ENCODE measurements around the gene NT5C2.
"Not testable (repeated sequence)": the region's sequence is repeated elsewhere in the genome, so short reads cannot be mapped to it uniquely, and the experiment has no call there.

The NT5C2 gene

GRCh38 chr10:103207643-103208042, 14.6 kb upstream of the NT5C2 start:
- not testable (repeated sequence) for H3K4me1 Mint-ChIP-seq (ENCODE audit: low read depth); DNase-seq; H3K36me3 Mint-ChIP-seq (ENCODE audit: low read depth); H3K27ac Mint-ChIP-seq; H3K27me3 Mint-ChIP-seq; H3K9me3 Mint-ChIP-seq; H3K4me3 Mint-ChIP-seq

GRCh38 chr10:103207141-103207540, 14.1 kb upstream of the NT5C2 start:
- H3K9me3 Mint-ChIP-seq: no peaks in the 10 kb centered on the region
- peaks cover 3% of the 10 kb centered on the region for H3K27me3 Mint-ChIP-seq
- H3K36me3 Mint-ChIP-seq (ENCODE audit: low read depth): no peaks in the 10 kb centered on the region
- H3K27ac Mint-ChIP-seq: no peak overlapping the region
- DNase-seq: no peak
- H3K4me3 Mint-ChIP-seq: no peak overlapping the region
- no peaks in the 10 kb centered on the region for H3K4me1 Mint-ChIP-seq (ENCODE audit: low read depth)

- H3K36me3 Mint-ChIP-seq (ENCODE audit: low read depth); DNase-seq; H3K4me3 Mint-ChIP-seq; H3K27me3 Mint-ChIP-seq; H3K4me1 Mint-ChIP-seq (ENCODE audit: low read depth); H3K27ac Mint-ChIP-seq; H3K9me3 Mint-ChIP-seq: not testable (repeated sequence)
Measured at GRCh38 chr10:103206715-103207114, 13.6 kb upstream of the NT5C2 start.

DNA sequence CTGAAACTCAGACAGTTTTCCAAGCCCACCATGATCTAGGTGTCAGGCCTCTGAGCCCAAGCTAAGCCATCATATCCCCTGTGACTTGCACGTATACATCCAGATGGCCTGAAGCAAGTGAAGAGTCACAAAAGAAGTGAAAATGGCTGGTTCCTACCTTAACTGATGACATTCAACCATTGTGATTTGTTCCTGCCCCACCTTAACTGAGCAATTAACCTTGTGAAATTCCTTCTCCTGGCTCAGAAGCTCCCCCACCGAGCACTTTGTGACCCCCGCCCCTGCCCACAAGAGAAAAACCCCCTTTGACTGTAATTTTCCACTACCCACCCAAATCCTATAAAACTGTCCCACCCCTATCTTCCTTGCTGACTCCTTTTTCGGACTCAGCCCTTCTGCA, 12.3 kb upstream of the NT5C2 start:
- not testable (repeated sequence) for H3K36me3 Mint-ChIP-seq (ENCODE audit: low read depth); H3K9me3 Mint-ChIP-seq; H3K27me3 Mint-ChIP-seq; H3K4me1 Mint-ChIP-seq (ENCODE audit: low read depth); H3K27ac Mint-ChIP-seq; H3K4me3 Mint-ChIP-seq; DNase-seq

DNA sequence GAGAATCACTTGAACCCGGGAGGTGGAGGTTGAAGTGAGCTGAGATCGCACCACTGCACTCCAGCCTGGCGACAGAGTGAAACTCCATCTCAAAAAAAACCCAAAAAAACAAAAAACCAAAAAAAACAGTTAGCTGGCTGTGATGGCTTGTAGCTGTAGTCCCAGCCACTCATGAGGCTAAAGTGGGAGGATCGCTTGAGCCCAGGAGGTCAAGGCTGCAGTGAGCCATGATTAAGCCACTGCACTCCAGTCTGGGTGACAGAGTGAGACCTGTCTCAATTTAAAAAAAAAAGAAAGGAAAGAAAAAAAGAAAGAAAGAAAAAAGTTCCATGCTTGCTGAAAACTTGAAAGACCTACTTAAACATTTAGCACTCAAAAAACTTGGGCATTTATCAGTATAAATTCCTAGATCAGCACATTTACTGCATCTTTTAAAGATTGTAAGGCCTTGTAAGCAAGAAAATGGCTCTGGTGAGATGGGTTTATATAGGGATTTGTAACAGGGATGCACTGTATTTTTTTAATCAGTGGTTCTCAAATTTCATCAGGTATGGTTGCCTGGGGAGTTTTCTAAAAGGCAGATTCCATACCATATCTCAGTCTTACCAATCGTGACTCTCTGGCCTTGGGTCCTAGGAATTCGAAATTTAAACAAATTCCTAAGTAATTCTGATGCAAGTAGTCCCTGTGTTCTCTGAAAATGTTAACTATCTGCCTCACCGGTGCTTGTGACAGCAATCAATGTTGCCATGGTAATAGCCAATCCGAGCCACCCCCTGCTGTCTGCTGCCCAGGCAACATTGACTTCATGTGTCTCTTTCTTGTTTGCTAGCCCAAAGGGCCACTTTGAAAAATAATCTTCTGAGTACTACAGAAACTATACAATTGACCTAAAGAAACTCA, 11.5 kb upstream of the NT5C2 start:
- Mint-ChIP-seq H3K27me3 (peaks cover 3% of the 10 kb centered on the region), H3K4me3 (no peak overlapping the region), H3K9me3 (no peaks in the 10 kb centered on the region), H3K27ac (no peak overlapping the region), H3K36me3 (ENCODE audit: low read depth) (no peaks in the 10 kb centered on the region), H3K4me1 (ENCODE audit: low read depth) (no peaks in the 10 kb centered on the region)
- DNase-seq: no peak

- Mint-ChIP-seq H3K9me3 (no peaks in the 10 kb centered on the region), H3K27ac (no peak overlapping the region), H3K36me3 (ENCODE audit: low read depth) (no peaks in the 10 kb centered on the region), H3K4me1 (ENCODE audit: low read depth) (no peaks in the 10 kb centered on the region), H3K27me3 (peaks cover 3% of the 10 kb centered on the region), H3K4me3 (no peak overlapping the region)
- DNase-seq: no peak
Measured at GRCh38 chr10:103203466-103203865, 10.4 kb upstream of the NT5C2 start.

- no peak for DNase-seq
- Mint-ChIP-seq H3K27ac (no peak overlapping the region), H3K4me3 (no peak overlapping the region), H3K9me3 (no peaks in the 10 kb centered on the region), H3K36me3 (ENCODE audit: low read depth) (no peaks in the 10 kb centered on the region), H3K4me1 (ENCODE audit: low read depth) (peaks cover 8% of the 10 kb centered on the region), H3K27me3 (peaks cover 3% of the 10 kb centered on the region)
Measured at GRCh38 chr10:103202319-103202718, 9.2 kb upstream of the NT5C2 start.

DNA sequence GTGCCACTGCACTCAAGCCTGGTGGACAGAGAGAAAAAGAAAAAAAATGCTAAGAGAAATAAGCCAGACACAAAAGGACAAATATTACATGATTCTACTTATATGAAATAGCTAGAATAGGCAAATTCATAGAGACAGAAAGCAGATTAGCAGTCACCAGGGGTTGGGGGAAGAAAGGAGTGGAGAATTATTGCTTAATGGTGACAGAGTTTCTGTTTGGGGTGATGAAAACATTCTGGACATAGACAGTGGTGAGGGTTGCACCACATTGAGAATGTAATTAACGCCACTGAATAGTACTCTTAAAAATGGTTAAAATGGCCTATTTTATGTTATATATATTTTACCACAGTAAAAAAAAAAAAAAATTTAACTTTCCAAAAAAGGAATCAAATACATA, 6.4 kb upstream of the NT5C2 start:
- DNase-seq: no peak
- H3K4me1 Mint-ChIP-seq (ENCODE audit: low read depth): peaks cover 18% of the 10 kb centered on the region
- no peak overlapping the region for H3K4me3 Mint-ChIP-seq
- H3K9me3 Mint-ChIP-seq: no peaks in the 10 kb centered on the region
- H3K27me3 Mint-ChIP-seq: no peaks in the 10 kb centered on the region
- no peaks in the 10 kb centered on the region for H3K36me3 Mint-ChIP-seq (ENCODE audit: low read depth)
- no peak overlapping the region for H3K27ac Mint-ChIP-seq

- Mint-ChIP-seq H3K4me1 (ENCODE audit: low read depth) (peaks cover 23% of the 10 kb centered on the region), H3K27ac (no peak overlapping the region), H3K27me3 (no peaks in the 10 kb centered on the region), H3K36me3 (ENCODE audit: low read depth) (no peaks in the 10 kb centered on the region), H3K9me3 (no peaks in the 10 kb centered on the region), H3K4me3 (no peak overlapping the region)
- DNase-seq: no peak
Measured at GRCh38 chr10:103198648-103199047, 5.6 kb upstream of the NT5C2 start.

GRCh38 chr10:103197903-103198302, 4.8 kb upstream of the NT5C2 start:
- Mint-ChIP-seq H3K36me3 (ENCODE audit: low read depth) (no peaks in the 10 kb centered on the region), H3K9me3 (no peaks in the 10 kb centered on the region), H3K27me3 (no peaks in the 10 kb centered on the region), H3K4me3 (no peak overlapping the region), H3K27ac (peak overlapping the region; percentile 10), H3K4me1 (ENCODE audit: low read depth) (peaks cover 28% of the 10 kb centered on the region)
- no peak for DNase-seq

DNA sequence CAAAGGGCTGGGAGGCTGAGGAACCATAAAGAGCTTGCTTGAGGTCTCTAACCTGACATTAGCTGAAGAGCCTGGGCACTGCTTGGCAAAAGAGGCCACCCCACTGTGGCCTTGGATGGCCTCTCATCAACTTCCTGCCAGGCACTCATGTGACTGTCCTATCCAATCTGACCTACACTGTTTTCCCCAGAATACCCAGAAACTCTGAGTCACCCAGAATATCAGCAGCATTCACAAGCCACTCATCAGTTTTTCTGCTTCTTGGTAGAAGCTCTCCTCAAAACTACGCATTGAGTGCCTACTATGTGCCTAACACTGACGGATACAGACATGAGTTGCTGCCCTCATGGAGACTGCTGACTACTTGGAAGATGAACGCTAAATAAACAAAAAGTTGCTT, 4.1 kb upstream of the NT5C2 start:
- Mint-ChIP-seq H3K9me3 (no peaks in the 10 kb centered on the region), H3K27ac (peak overlapping the region; percentile 70), H3K27me3 (no peaks in the 10 kb centered on the region), H3K4me3 (peak overlapping the region; percentile 2), H3K36me3 (ENCODE audit: low read depth) (peaks cover 5% of the 10 kb centered on the region), H3K4me1 (ENCODE audit: low read depth) (peaks cover 28% of the 10 kb centered on the region)
- no peak for DNase-seq

- H3K4me3 Mint-ChIP-seq: no peak overlapping the region
Measured at GRCh38 chr10:103196516-103196915, 3.4 kb upstream of the NT5C2 start.

GRCh38 chr10:103193820-103194529, 903 bp upstream of the NT5C2 start:
- H3K27me3 Mint-ChIP-seq: no peaks in the 10 kb centered on the region
- DNase-seq: no peak
- peak overlapping the region; percentile 82 for H3K27ac Mint-ChIP-seq
- peak overlapping the region; percentile 99 for H3K4me3 Mint-ChIP-seq
- peaks cover 48% of the 10 kb centered on the region for H3K4me1 Mint-ChIP-seq (ENCODE audit: low read depth)
- H3K36me3 Mint-ChIP-seq (ENCODE audit: low read depth): peaks cover 25% of the 10 kb centered on the region
- H3K9me3 Mint-ChIP-seq: no peaks in the 10 kb centered on the region

More at GRCh38 chr10:103196516-103196915, 3.4 kb upstream of the NT5C2 start:
- Mint-ChIP-seq H3K27me3 (no peaks in the 10 kb centered on the region), H3K27ac (no peak overlapping the region), H3K9me3 (no peaks in the 10 kb centered on the region), H3K4me1 (ENCODE audit: low read depth) (peaks cover 34% of the 10 kb centered on the region), H3K36me3 (ENCODE audit: low read depth) (peaks cover 10% of the 10 kb centered on the region)
- DNase-seq: no peak

GRCh38 chr10:103192451-103193106, 493 bp downstream of the NT5C2 start:
- H3K4me1 Mint-ChIP-seq (ENCODE audit: low read depth): peaks cover 54% of the 10 kb centered on the region
- peak overlapping the region; percentile 99 for H3K4me3 Mint-ChIP-seq
- H3K27me3 Mint-ChIP-seq: no peaks in the 10 kb centered on the region
- peaks cover 32% of the 10 kb centered on the region for H3K36me3 Mint-ChIP-seq (ENCODE audit: low read depth)
- DNase-seq: peak; percentile 78
- H3K9me3 Mint-ChIP-seq: no peaks in the 10 kb centered on the region
- H3K27ac Mint-ChIP-seq: peak overlapping the region; percentile 98

DNA sequence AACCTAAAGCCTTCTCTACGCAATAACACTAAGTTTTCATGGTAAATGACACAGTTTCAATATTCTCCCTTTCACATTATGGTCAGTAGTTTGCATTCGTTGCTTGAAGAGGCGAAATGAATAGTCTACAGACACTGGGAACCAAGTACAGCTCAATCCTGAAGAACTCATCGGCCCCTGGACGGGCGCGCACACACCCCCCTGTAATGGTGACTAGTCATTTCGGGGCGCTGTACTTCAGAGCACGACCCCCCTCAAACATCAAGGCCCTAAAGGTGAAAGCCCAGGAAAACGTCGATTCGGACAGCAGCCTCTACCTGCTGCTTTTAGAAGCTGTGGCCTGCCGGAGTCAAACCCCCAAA, 1.0 kb downstream of the NT5C2 start:
- Mint-ChIP-seq H3K27me3 (no peaks in the 10 kb centered on the region), H3K9me3 (no peaks in the 10 kb centered on the region), H3K36me3 (ENCODE audit: low read depth) (peaks cover 32% of the 10 kb centered on the region), H3K4me1 (ENCODE audit: low read depth) (peaks cover 50% of the 10 kb centered on the region), H3K27ac (peak overlapping the region; percentile 98), H3K4me3 (peak overlapping the region; percentile 99)
- DNase-seq: no peak
